PC-9 (cell line): ENCODE data around the gene MAGI3. TPM values are rescaled to one million over a fixed set of nuclear protein-coding genes. Genes with fewer than 3 reads are reported as not detected.

Source experiments
- BruUV-seq: library from RNA; stranded (reverse); fragments of 400-500 nt; replicated peaks from 2 replicates; lab custom pipeline; 2021; lab: Mats Ljungman, UMichigan
- CTCF ChIA-PET: fragments of 300-600 bp; sonication (Branson Sonifier 250); formaldehyde crosslinking; loops from one replicate; lab custom pipeline; 2022; ENCODE audit warnings: antibody characterized with exemption; lab: Charles Lee
- POLR2A ChIA-PET: fragments of 300-600 bp; sonication (Branson Sonifier 250); formaldehyde crosslinking; loops from one replicate; lab custom pipeline; 2022; ENCODE audit warnings: antibody characterized with exemption; ENCODE audit not compliant: unreplicated experiment; lab: Charles Lee
- DNase-seq, 2 experiments: peaks; one replicate each; pipeline versions ENCODE4 v3.0.0 to v3.0.0-alpha.2; 2015 to 2022; ENCODE audit warnings: mixed read lengths in 1 of 2
- H2AFZ ChIP-seq: fragments of 200-600 bp; sonication (generic); 2 replicates; pipeline ENCODE4 v1.8.1; 2017; ENCODE audit warnings: antibody characterized with exemption
- H3F3A ChIP-seq: fragments of 200-600 bp; sonication (generic); 2 replicates; pipeline ENCODE4 v1.8.1; 2017; ENCODE audit warnings: antibody characterized with exemption, mild to moderate bottlenecking, low read depth; ENCODE audit not compliant: insufficient read depth
- H3K27ac ChIP-seq: fragments of 200-600 bp; sonication (generic); 2 replicates; pipeline ENCODE4 v1.6.1; 2016; ENCODE audit warnings: mixed run types
- H3K27me3 ChIP-seq: fragments of 200-600 bp; sonication (generic); 2 replicates; pipeline ENCODE4 v1.6.1; 2016; ENCODE audit warnings: low read depth, mixed run types; ENCODE audit not compliant: insufficient read depth
- H3K36me3 ChIP-seq: fragments of 200-600 bp; sonication (generic); 2 replicates; pipeline ENCODE4 v1.6.1; 2016; ENCODE audit warnings: low read depth, mixed run types
- H3K4me1 ChIP-seq: fragments of 200-600 bp; sonication (generic); replicated peaks from 2 replicates; pipeline ENCODE4 v1.6.1; 2016; ENCODE audit warnings: mixed run types; ENCODE audit not compliant: insufficient read depth
- H3K4me2 ChIP-seq: fragments of 200-600 bp; sonication (generic); 2 replicates; pipeline ENCODE4 v1.6.1; 2017; ENCODE audit warnings: mixed run types
- H3K4me3 ChIP-seq: fragments of 200-600 bp; sonication (generic); 2 replicates; pipeline ENCODE4 v1.6.1; 2016; ENCODE audit warnings: mixed run types
- H3K79me2 ChIP-seq: fragments of 200-600 bp; sonication (generic); 2 replicates; pipeline ENCODE4 v1.6.1; 2017; ENCODE audit warnings: low read depth, mixed run types
- H3K9me2 ChIP-seq: fragments of 200-600 bp; sonication (generic); 2 replicates; pipeline ENCODE4 v1.8.1; 2017; ENCODE audit warnings: mild to moderate bottlenecking; ENCODE audit not compliant: insufficient read depth
- H3K9me3 ChIP-seq: fragments of 200-600 bp; sonication (generic); 2 replicates; pipeline ENCODE4 v1.8.1; 2016; ENCODE audit warnings: low read depth; ENCODE audit not compliant: insufficient read depth
- H4K20me1 ChIP-seq: fragments of 200-600 bp; sonication (generic); 2 replicates; pipeline ENCODE4 v1.8.1; 2017; ENCODE audit not compliant: insufficient read depth
- EZH2 ChIP-seq: fragments of 200-600 bp; sonication (generic); IDR thresholded peaks from 2 replicates; pipeline ENCODE4 v1.8.0; 2017; ENCODE audit warnings: antibody characterized with exemption, low read depth
- intact Hi-C: fragments of 100-400 bp; cut with micrococcal nuclease; formaldehyde crosslinking; loops from one replicate; pipeline ENCODE4 v1.10.0; 2022; ENCODE audit not compliant: unreplicated experiment
- total RNA-seq: library from RNA; stranded (reverse); gene quantifications from 2 replicates; pipeline ENCODE4 v1.2.3, GENCODE V29; 2021
- TF ChIP-seq, protein P1 (sequence below): fragments of 200-600 bp; sonication (generic); conservative IDR thresholded peaks from 2 replicates; pipeline ENCODE4 v1.6.1; 2017; ENCODE audit warnings: mixed run types, antibody characterized with exemption, mild to moderate bottlenecking, moderate library complexity

MAGI3 gene
- total RNA-seq, 1 experiment from 2014 or later, result 17.3 TPM

DNA sequence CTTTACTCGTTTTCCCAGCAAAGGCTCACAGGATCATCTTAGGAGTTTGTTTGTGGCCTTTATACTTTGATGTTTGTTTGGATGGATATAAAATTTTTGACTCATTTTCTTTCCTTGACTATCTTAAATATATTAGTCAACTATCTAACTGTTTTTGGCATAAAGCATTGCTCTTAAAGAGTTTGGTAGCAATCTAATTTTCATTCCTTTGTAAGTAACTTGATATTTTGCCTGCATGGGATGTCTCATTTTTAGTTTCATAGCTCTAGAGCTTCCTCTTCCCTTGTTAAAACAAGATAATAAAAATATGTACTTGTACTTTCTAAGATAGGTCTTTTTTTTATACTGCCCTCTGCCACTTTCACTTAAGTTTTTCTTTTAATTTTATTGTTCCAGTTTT, 161.9 kb downstream of the MAGI3 start:
- Histone ChIP-seq H2AFZ (no peak overlapping the region), H3F3A (no peaks in the 10 kb centered on the region), H3K9me2 (no peaks in the 10 kb centered on the region), H3K4me2 (no peak overlapping the region), H3K27ac (no peak overlapping the region), H3K9me3 (no peaks in the 10 kb centered on the region), H3K36me3 (no peaks in the 10 kb centered on the region), H4K20me1 (no peaks in the 10 kb centered on the region), H3K4me1 (no peaks in the 10 kb centered on the region), H3K27me3 (no peaks in the 10 kb centered on the region), H3K4me3 (no peak overlapping the region), H3K79me2 (no peaks in the 10 kb centered on the region)
- DNase-seq, result no peak
- CTCF ChIA-PET, result no interaction called here
- POLR2A ChIA-PET, result no interaction called here
- no TSS peak for BruUV-seq
- intact Hi-C loops, result no loop called here
- TF ChIP-seq, protein P1, sequence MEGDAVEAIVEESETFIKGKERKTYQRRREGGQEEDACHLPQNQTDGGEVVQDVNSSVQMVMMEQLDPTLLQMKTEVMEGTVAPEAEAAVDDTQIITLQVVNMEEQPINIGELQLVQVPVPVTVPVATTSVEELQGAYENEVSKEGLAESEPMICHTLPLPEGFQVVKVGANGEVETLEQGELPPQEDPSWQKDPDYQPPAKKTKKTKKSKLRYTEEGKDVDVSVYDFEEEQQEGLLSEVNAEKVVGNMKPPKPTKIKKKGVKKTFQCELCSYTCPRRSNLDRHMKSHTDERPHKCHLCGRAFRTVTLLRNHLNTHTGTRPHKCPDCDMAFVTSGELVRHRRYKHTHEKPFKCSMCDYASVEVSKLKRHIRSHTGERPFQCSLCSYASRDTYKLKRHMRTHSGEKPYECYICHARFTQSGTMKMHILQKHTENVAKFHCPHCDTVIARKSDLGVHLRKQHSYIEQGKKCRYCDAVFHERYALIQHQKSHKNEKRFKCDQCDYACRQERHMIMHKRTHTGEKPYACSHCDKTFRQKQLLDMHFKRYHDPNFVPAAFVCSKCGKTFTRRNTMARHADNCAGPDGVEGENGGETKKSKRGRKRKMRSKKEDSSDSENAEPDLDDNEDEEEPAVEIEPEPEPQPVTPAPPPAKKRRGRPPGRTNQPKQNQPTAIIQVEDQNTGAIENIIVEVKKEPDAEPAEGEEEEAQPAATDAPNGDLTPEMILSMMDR, result no peak
- no peak for TF ChIP-seq EZH2

DNA sequence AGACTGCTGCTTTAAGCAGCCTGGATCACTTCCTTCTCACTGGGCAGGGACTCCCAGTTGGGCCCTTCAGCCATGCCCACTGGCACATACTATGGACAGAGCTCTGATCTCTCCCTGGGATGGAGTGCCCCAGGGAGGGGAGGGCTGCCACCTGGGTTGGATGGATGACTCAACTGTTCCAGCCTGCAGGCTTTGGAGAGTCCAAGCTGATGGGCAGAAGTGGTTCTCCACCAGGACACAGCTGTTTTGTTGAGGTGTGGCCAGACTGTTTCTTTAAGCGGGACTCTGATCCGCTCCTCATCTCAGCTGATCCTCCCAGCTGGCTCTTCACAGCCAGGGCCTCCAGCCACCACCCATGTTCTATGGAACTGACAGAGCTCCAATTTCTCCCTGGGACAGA, 166.9 kb downstream of the MAGI3 start:
- intact Hi-C loops, result no loop called here
- TF ChIP-seq EZH2, result no peak
- TF ChIP-seq, protein P1, result no peak
- no peak overlapping the region for H3K4me2 ChIP-seq
- no peak overlapping the region for H3K4me3 ChIP-seq
- no peaks in the 10 kb centered on the region for H3F3A ChIP-seq
- ChIA-PET POLR2A (no interaction called here), CTCF (no interaction called here)
- no peaks in the 10 kb centered on the region for H4K20me1 ChIP-seq
- no peaks in the 10 kb centered on the region for H3K4me1 ChIP-seq
- no peaks in the 10 kb centered on the region for H3K27me3 ChIP-seq
- H2AFZ ChIP-seq, result no peak overlapping the region
- H3K9me3 ChIP-seq, result no peaks in the 10 kb centered on the region
- H3K27ac ChIP-seq, result no peak overlapping the region
- no TSS peak for BruUV-seq
- H3K79me2 ChIP-seq, result no peaks in the 10 kb centered on the region
- peak in 1 of 2 experiments; percentile 13 for DNase-seq
- no peaks in the 10 kb centered on the region for H3K36me3 ChIP-seq
- H3K9me2 ChIP-seq, result no peaks in the 10 kb centered on the region

DNA sequence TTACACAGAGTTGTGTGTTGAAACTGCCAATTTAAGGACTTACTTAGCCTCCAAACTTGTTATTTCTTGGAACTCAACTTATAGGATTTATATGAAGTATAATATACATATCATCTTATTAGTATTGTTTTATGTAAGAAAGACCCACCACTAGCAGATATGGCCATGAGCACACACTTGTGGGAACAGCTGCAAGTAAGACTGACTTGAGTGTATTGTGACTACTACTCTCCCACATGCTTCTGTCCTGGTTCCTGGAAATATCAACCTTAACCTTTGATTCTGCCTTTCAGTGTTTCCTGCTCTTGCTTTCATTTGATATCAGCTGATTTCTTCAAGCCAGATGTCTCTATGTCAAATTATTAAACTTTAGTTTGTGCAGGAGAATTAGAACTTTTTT, 175.3 kb downstream of the MAGI3 start:
- H4K20me1 ChIP-seq, result no peaks in the 10 kb centered on the region
- no peaks in the 10 kb centered on the region for H3K9me2 ChIP-seq
- no peaks in the 10 kb centered on the region for H3K79me2 ChIP-seq
- H3K4me3 ChIP-seq, result no peak overlapping the region
- no peak overlapping the region for H3K4me2 ChIP-seq
- H3K4me1 ChIP-seq, result no peaks in the 10 kb centered on the region
- H3F3A ChIP-seq, result no peaks in the 10 kb centered on the region
- no peak overlapping the region for H2AFZ ChIP-seq
- H3K9me3 ChIP-seq, result peaks cover 6% of the 10 kb centered on the region
- CTCF ChIA-PET, result no interaction called here
- intact Hi-C loops, result no loop called here
- no peak for TF ChIP-seq EZH2
- TF ChIP-seq, protein P1, result no peak
- no TSS peak for BruUV-seq
- no peak overlapping the region for H3K27ac ChIP-seq
- POLR2A ChIA-PET, result no interaction called here
- no peak for DNase-seq
- no peaks in the 10 kb centered on the region for H3K27me3 ChIP-seq
- 0 out of 2 replicates have a peak, but pooled peaks cover 6% of the 10 kb centered on the region for H3K36me3 ChIP-seq
